ENCODE data around the gene RBM33. TPM values are rescaled to one million over a fixed set of nuclear protein-coding genes. Genes with fewer than 3 reads are reported as not detected.

The RBM33 gene
- total RNA-seq, 1 experiment from 2014 or later, result 73.6 TPM

- no TSS peak for BruUV-seq (replicated peaks)
- intact Hi-C loops (cut with micrococcal nuclease; ENCODE audit: unreplicated experiment), result no loop called here
- ChIA-PET POLR2A (ENCODE audit: low non-redundant PET) (no interaction called here), CTCF (no interaction called here)
- no peaks in the 10 kb centered on the region for H3K9me3 ChIP-seq (ENCODE audit: low read depth, low read length, poor library complexity, severe bottlenecking)
- peaks cover 16% of the 10 kb centered on the region for H3K36me3 ChIP-seq (ENCODE audit: insufficient read depth, low read length, poor library complexity, severe bottlenecking)
- TF ChIP-seq CTCF (conservative IDR thresholded peaks at IDR 0.05; ENCODE audit: low read depth, low read length) (no peak), EZH2 (IDR thresholded peaks at IDR 0.05; ENCODE audit: borderline replicate concordance, low read depth, low read length, poor library complexity, severe bottlenecking) (no peak)
- no peak overlapping the region for H3K27ac ChIP-seq (ENCODE audit: low read depth, low read length, poor library complexity, severe bottlenecking)
- H3K4me3 ChIP-seq (ENCODE audit: low read depth, low read length, poor library complexity, severe bottlenecking), result no peak overlapping the region
- no peaks in the 10 kb centered on the region for H3K27me3 ChIP-seq (replicated peaks; ENCODE audit: insufficient read depth, low read depth, low read length, poor library complexity)
- no peak for DNase-seq (ENCODE audit: low spot score)
- no peaks in the 10 kb centered on the region for H3K4me1 ChIP-seq (ENCODE audit: insufficient read depth, low read length, poor library complexity, severe bottlenecking)
Measured at GRCh38 chr7:155713384-155713783, 68.9 kb downstream of the RBM33 start.

GRCh38 chr7:155714702-155715101, 70.2 kb downstream of the RBM33 start:
- intact Hi-C loops (cut with micrococcal nuclease; ENCODE audit: unreplicated experiment), result no loop called here
- CTCF ChIA-PET, result no interaction called here

GRCh38 chr7:155715111-155715805, 70.8 kb downstream of the RBM33 start:
- H3K4me1 ChIP-seq (ENCODE audit: insufficient read depth, low read length, poor library complexity, severe bottlenecking), result no peaks in the 10 kb centered on the region
- no peak for DNase-seq (ENCODE audit: low spot score)
- POLR2A ChIA-PET (ENCODE audit: low non-redundant PET), result no interaction called here
- H3K27ac ChIP-seq (ENCODE audit: low read depth, low read length, poor library complexity, severe bottlenecking), result no peak overlapping the region
- TF ChIP-seq EZH2 (IDR thresholded peaks at IDR 0.05; ENCODE audit: borderline replicate concordance, low read depth, low read length, poor library complexity, severe bottlenecking), result no peak
- TF ChIP-seq CTCF (conservative IDR thresholded peaks at IDR 0.05; ENCODE audit: low read depth, low read length), result no peak
- no TSS peak for BruUV-seq (replicated peaks)
- intact Hi-C loops (cut with micrococcal nuclease; ENCODE audit: unreplicated experiment), result no loop called here
- no peaks in the 10 kb centered on the region for H3K27me3 ChIP-seq (replicated peaks; ENCODE audit: insufficient read depth, low read depth, low read length, poor library complexity)
- CTCF ChIA-PET, result no interaction called here
- no peaks in the 10 kb centered on the region for H3K9me3 ChIP-seq (ENCODE audit: low read depth, low read length, poor library complexity, severe bottlenecking)
- peaks cover 16% of the 10 kb centered on the region for H3K36me3 ChIP-seq (ENCODE audit: insufficient read depth, low read length, poor library complexity, severe bottlenecking)
- no peak overlapping the region for H3K4me3 ChIP-seq (ENCODE audit: low read depth, low read length, poor library complexity, severe bottlenecking)

More at GRCh38 chr7:155714702-155715101, 70.2 kb downstream of the RBM33 start:
- no peaks in the 10 kb centered on the region for H3K27me3 ChIP-seq (replicated peaks; ENCODE audit: insufficient read depth, low read depth, low read length, poor library complexity)
- H3K27ac ChIP-seq (ENCODE audit: low read depth, low read length, poor library complexity, severe bottlenecking), result no peak overlapping the region
- no peaks in the 10 kb centered on the region for H3K4me1 ChIP-seq (ENCODE audit: insufficient read depth, low read length, poor library complexity, severe bottlenecking)
- POLR2A ChIA-PET (ENCODE audit: low non-redundant PET), result no interaction called here
- H3K4me3 ChIP-seq (ENCODE audit: low read depth, low read length, poor library complexity, severe bottlenecking), result no peak overlapping the region
- BruUV-seq (replicated peaks), result no TSS peak
- H3K9me3 ChIP-seq (ENCODE audit: low read depth, low read length, poor library complexity, severe bottlenecking), result no peaks in the 10 kb centered on the region
- DNase-seq (ENCODE audit: low spot score), result no peak
- peaks cover 16% of the 10 kb centered on the region for H3K36me3 ChIP-seq (ENCODE audit: insufficient read depth, low read length, poor library complexity, severe bottlenecking)
- TF ChIP-seq EZH2 (IDR thresholded peaks at IDR 0.05; ENCODE audit: borderline replicate concordance, low read depth, low read length, poor library complexity, severe bottlenecking) (no peak), CTCF (conservative IDR thresholded peaks at IDR 0.05; ENCODE audit: low read depth, low read length) (no peak)
